Measurements from ENCODE around the gene AGRN.

The AGRN gene

DNA sequence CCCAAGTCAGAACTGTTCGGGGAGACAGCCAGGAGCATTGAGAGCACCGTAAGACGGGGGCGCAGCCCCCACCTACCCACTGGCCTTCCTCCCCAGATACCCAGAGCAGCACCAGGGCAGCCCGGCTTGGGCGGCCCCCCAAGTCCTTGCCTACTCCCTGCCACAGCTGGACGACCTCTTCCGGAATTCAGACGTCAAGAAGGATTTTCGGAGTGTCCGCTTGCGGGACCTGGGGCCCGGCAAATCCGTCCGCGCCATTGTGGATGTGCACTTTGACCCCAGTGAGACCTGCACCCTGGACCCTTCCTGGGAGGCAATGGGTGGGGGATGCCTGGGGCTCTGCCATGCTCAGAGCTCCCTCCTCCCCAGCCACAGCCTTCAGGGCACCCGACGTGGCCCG is 27.5 kb downstream of the AGRN start:
- no peaks in the 10 kb centered on the region for H3K36me3 ChIP-seq (ENCODE audit: control insufficient read depth, insufficient read depth, low read length)
- no peaks in the 10 kb centered on the region for H3K9me3 ChIP-seq (ENCODE audit: control insufficient read depth, low read length)
- H3K27ac ChIP-seq (ENCODE audit: insufficient read depth, low read length, poor library complexity, severe bottlenecking): no peak overlapping the region
- DNase-seq: no peak
- H3K4me3 ChIP-seq (ENCODE audit: insufficient read depth, low read depth, low read length, poor library complexity, severe bottlenecking): no peak overlapping the region
- no peaks in the 10 kb centered on the region for H3K27me3 ChIP-seq (replicated peaks; ENCODE audit: control insufficient read depth, insufficient read depth, low read length, poor library complexity, severe bottlenecking)
- H3K4me1 ChIP-seq (ENCODE audit: control insufficient read depth, insufficient read depth, low read length, poor library complexity, severe bottlenecking): no peaks in the 10 kb centered on the region

- Histone ChIP-seq H3K9me3 (ENCODE audit: control insufficient read depth, low read length) (no peaks in the 10 kb centered on the region), H3K4me1 (ENCODE audit: control insufficient read depth, insufficient read depth, low read length, poor library complexity, severe bottlenecking) (no peaks in the 10 kb centered on the region), H3K27ac (ENCODE audit: insufficient read depth, low read length, poor library complexity, severe bottlenecking) (no peak overlapping the region), H3K27me3 (replicated peaks; ENCODE audit: control insufficient read depth, insufficient read depth, low read length, poor library complexity, severe bottlenecking) (no peaks in the 10 kb centered on the region), H3K36me3 (ENCODE audit: control insufficient read depth, insufficient read depth, low read length) (no peaks in the 10 kb centered on the region), H3K4me3 (ENCODE audit: insufficient read depth, low read depth, low read length, poor library complexity, severe bottlenecking) (no peak overlapping the region)
- no peak for DNase-seq
These were observed 28.0 kb downstream of the AGRN start for GRCh38 chr1:1047963-1048362.

DNA sequence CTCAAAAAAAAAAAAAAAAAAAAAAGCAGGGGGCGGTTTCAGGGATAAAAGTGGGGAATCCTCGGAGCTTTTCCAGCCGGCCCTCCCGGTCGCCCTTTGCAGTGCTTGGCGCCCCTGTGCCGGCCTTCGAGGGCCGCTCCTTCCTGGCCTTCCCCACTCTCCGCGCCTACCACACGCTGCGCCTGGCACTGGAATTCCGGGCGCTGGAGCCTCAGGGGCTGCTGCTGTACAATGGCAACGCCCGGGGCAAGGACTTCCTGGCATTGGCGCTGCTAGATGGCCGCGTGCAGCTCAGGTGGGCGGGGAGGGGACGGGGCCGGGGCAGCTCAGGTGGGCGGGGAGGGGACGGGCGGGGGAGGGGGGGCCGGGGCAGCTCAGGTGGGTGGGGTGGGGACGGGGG is 28.8 kb downstream of the AGRN start:
- H3K27me3 ChIP-seq (replicated peaks; ENCODE audit: control insufficient read depth, insufficient read depth, low read length, poor library complexity, severe bottlenecking): no peaks in the 10 kb centered on the region
- DNase-seq: no peak
- no peaks in the 10 kb centered on the region for H3K36me3 ChIP-seq (ENCODE audit: control insufficient read depth, insufficient read depth, low read length)

DNA sequence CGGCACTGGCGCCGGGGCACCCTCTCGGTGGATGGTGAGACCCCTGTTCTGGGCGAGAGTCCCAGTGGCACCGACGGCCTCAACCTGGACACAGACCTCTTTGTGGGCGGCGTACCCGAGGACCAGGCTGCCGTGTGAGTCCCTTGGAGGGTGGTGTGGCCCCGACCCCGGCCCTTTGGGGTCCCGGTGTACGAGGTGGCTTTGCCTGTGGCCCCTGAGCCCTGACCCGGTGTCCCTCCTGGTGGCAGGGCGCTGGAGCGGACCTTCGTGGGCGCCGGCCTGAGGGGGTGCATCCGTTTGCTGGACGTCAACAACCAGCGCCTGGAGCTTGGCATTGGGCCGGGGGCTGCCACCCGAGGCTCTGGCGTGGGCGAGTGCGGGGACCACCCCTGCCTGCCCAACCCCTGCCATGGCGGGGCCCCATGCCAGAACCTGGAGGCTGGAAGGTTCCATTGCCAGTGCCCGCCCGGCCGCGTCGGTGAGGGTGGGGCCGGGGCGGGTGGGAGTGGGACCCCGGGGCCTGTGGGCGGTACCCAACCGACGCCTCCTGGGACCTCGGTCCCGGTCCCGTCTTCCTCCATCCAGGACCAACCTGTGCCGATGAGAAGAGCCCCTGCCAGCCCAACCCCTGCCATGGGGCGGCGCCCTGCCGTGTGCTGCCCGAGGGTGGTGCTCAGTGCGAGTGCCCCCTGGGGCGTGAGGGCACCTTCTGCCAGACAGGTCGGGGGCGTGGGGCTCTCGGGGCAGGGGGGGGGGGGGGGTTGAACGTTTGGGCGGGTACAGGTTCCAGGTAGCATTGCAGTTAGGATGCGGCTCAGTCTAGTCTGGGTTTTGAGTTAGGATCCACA is 29.6 kb downstream of the AGRN start:
- no peak overlapping the region for H3K27ac ChIP-seq (ENCODE audit: insufficient read depth, low read length, poor library complexity, severe bottlenecking)

More for the DNA sequence above, 28.8 kb downstream of the AGRN start:
- no peak overlapping the region for H3K27ac ChIP-seq (ENCODE audit: insufficient read depth, low read length, poor library complexity, severe bottlenecking)
- H3K4me3 ChIP-seq (ENCODE audit: insufficient read depth, low read depth, low read length, poor library complexity, severe bottlenecking): no peak overlapping the region
- no peaks in the 10 kb centered on the region for H3K9me3 ChIP-seq (ENCODE audit: control insufficient read depth, low read length)
- H3K4me1 ChIP-seq (ENCODE audit: control insufficient read depth, insufficient read depth, low read length, poor library complexity, severe bottlenecking): no peaks in the 10 kb centered on the region

GRCh38 chr1:1050577-1051052 is 30.7 kb downstream of the AGRN start:
- no peaks in the 10 kb centered on the region for H3K4me1 ChIP-seq (ENCODE audit: control insufficient read depth, insufficient read depth, low read length, poor library complexity, severe bottlenecking)
- H3K9me3 ChIP-seq (ENCODE audit: control insufficient read depth, low read length): no peaks in the 10 kb centered on the region
- H3K4me3 ChIP-seq (ENCODE audit: insufficient read depth, low read depth, low read length, poor library complexity, severe bottlenecking): no peak overlapping the region
- no peaks in the 10 kb centered on the region for H3K36me3 ChIP-seq (ENCODE audit: control insufficient read depth, insufficient read depth, low read length)
- H3K27ac ChIP-seq (ENCODE audit: insufficient read depth, low read length, poor library complexity, severe bottlenecking): no peak overlapping the region
- no peak for DNase-seq
- H3K27me3 ChIP-seq (replicated peaks; ENCODE audit: control insufficient read depth, insufficient read depth, low read length, poor library complexity, severe bottlenecking): no peaks in the 10 kb centered on the region

More for the DNA sequence above, 29.6 kb downstream of the AGRN start:
- no peaks in the 10 kb centered on the region for H3K9me3 ChIP-seq (ENCODE audit: control insufficient read depth, low read length)
- no peak overlapping the region for H3K4me3 ChIP-seq (ENCODE audit: insufficient read depth, low read depth, low read length, poor library complexity, severe bottlenecking)
- no peaks in the 10 kb centered on the region for H3K4me1 ChIP-seq (ENCODE audit: control insufficient read depth, insufficient read depth, low read length, poor library complexity, severe bottlenecking)
- no peak for DNase-seq
- H3K27me3 ChIP-seq (replicated peaks; ENCODE audit: control insufficient read depth, insufficient read depth, low read length, poor library complexity, severe bottlenecking): no peaks in the 10 kb centered on the region
- no peaks in the 10 kb centered on the region for H3K36me3 ChIP-seq (ENCODE audit: control insufficient read depth, insufficient read depth, low read length)

DNA sequence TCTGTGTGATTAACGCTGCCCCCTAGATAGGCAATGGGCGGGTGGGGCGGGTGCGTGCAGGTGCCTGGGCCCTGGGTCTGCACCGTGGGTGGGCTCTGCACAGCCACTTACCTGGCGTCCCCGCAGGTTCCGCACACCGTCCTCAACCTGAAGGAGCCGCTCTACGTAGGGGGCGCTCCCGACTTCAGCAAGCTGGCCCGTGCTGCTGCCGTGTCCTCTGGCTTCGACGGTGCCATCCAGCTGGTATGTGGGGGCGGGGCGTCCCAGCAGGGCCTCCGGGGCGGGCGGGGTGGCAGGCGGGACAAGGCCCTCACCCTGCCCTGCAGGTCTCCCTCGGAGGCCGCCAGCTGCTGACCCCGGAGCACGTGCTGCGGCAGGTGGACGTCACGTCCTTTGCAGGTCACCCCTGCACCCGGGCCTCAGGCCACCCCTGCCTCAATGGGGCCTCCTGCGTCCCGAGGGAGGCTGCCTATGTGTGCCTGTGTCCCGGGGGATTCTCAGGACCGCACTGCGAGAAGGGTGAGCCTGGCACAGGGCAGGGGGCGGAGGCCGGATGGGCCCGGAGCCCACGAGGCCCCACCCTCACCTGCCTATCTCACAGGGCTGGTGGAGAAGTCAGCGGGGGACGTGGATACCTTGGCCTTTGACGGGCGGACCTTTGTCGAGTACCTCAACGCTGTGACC is 31.3 kb downstream of the AGRN start:
- Histone ChIP-seq H3K27ac (ENCODE audit: insufficient read depth, low read length, poor library complexity, severe bottlenecking) (no peak overlapping the region), H3K9me3 (ENCODE audit: control insufficient read depth, low read length) (no peaks in the 10 kb centered on the region)

GRCh38 chr1:1052003-1052840 is 32.3 kb downstream of the AGRN start:
- Histone ChIP-seq H3K4me1 (ENCODE audit: control insufficient read depth, insufficient read depth, low read length, poor library complexity, severe bottlenecking) (no peaks in the 10 kb centered on the region), H3K36me3 (ENCODE audit: control insufficient read depth, insufficient read depth, low read length) (no peaks in the 10 kb centered on the region), H3K9me3 (ENCODE audit: control insufficient read depth, low read length) (no peaks in the 10 kb centered on the region), H3K4me3 (ENCODE audit: insufficient read depth, low read depth, low read length, poor library complexity, severe bottlenecking) (no peak overlapping the region), H3K27me3 (replicated peaks; ENCODE audit: control insufficient read depth, insufficient read depth, low read length, poor library complexity, severe bottlenecking) (no peaks in the 10 kb centered on the region), H3K27ac (ENCODE audit: insufficient read depth, low read length, poor library complexity, severe bottlenecking) (no peak overlapping the region)
- DNase-seq: no peak

More for the DNA sequence above, 31.3 kb downstream of the AGRN start:
- no peak overlapping the region for H3K4me3 ChIP-seq (ENCODE audit: insufficient read depth, low read depth, low read length, poor library complexity, severe bottlenecking)
- no peaks in the 10 kb centered on the region for H3K4me1 ChIP-seq (ENCODE audit: control insufficient read depth, insufficient read depth, low read length, poor library complexity, severe bottlenecking)
- H3K36me3 ChIP-seq (ENCODE audit: control insufficient read depth, insufficient read depth, low read length): no peaks in the 10 kb centered on the region
- no peak for DNase-seq
- no peaks in the 10 kb centered on the region for H3K27me3 ChIP-seq (replicated peaks; ENCODE audit: control insufficient read depth, insufficient read depth, low read length, poor library complexity, severe bottlenecking)

- no peak overlapping the region for H3K27ac ChIP-seq (ENCODE audit: insufficient read depth, low read length, poor library complexity, severe bottlenecking)
- DNase-seq: no peak
- no peaks in the 10 kb centered on the region for H3K4me1 ChIP-seq (ENCODE audit: control insufficient read depth, insufficient read depth, low read length, poor library complexity, severe bottlenecking)
- no peaks in the 10 kb centered on the region for H3K36me3 ChIP-seq (ENCODE audit: control insufficient read depth, insufficient read depth, low read length)
- peaks cover 3% of the 10 kb centered on the region for H3K27me3 ChIP-seq (replicated peaks; ENCODE audit: control insufficient read depth, insufficient read depth, low read length, poor library complexity, severe bottlenecking)
- H3K4me3 ChIP-seq (ENCODE audit: insufficient read depth, low read depth, low read length, poor library complexity, severe bottlenecking): no peak overlapping the region
- no peaks in the 10 kb centered on the region for H3K9me3 ChIP-seq (ENCODE audit: control insufficient read depth, low read length)
These were observed 33.1 kb downstream of the AGRN start for GRCh38 chr1:1053022-1053421.

- Histone ChIP-seq H3K4me3 (ENCODE audit: insufficient read depth, low read depth, low read length, poor library complexity, severe bottlenecking) (no peak overlapping the region), H3K27ac (ENCODE audit: insufficient read depth, low read length, poor library complexity, severe bottlenecking) (no peak overlapping the region), H3K4me1 (ENCODE audit: control insufficient read depth, insufficient read depth, low read length, poor library complexity, severe bottlenecking) (peaks cover under 1% of the 10 kb centered on the region), H3K27me3 (replicated peaks; ENCODE audit: control insufficient read depth, insufficient read depth, low read length, poor library complexity, severe bottlenecking) (peaks cover 9% of the 10 kb centered on the region), H3K9me3 (ENCODE audit: control insufficient read depth, low read length) (no peaks in the 10 kb centered on the region), H3K36me3 (ENCODE audit: control insufficient read depth, insufficient read depth, low read length) (no peaks in the 10 kb centered on the region)
- DNase-seq: no peak
These were observed 33.8 kb downstream of the AGRN start for GRCh38 chr1:1053682-1054081.
